B cell (primary cell): Measurements from ENCODE around the gene ATP8A1. TPM values are rescaled to one million over a fixed set of nuclear protein-coding genes. Genes with fewer than 3 reads are reported as not detected.

Experiments
- ATAC-seq: fragments of 200-7000 bp; cut with Tn5 transposase; one replicate; pipeline ENCODE4 v1.10.0; 2021; ENCODE audit warnings: low read depth, mild to moderate bottlenecking, moderate number of reproducible peaks, moderate library complexity
- CTCF ChIA-PET: fragments of 350-600 bp; sonication (Branson Sonifier 250); formaldehyde crosslinking; loops from one replicate; lab custom pipeline; 2021; ENCODE audit warnings: antibody characterized with exemption, inconsistent platforms; lab: Charles Lee
- POLR2A ChIA-PET: fragments of 350-600 bp; sonication (Branson Sonifier 250); formaldehyde crosslinking; loops from one replicate; lab custom pipeline; 2021; ENCODE audit warnings: antibody characterized with exemption; lab: Charles Lee
- DNase-seq: peaks from one replicate; pipeline ENCODE4 v3.0.0; 2013
- H2AFZ ChIP-seq: 2 replicates; pipeline ENCODE4 v1.6.1; 2012; ENCODE audit warnings: mild to moderate bottlenecking, low read depth, low read length; ENCODE audit not compliant: insufficient read depth, poor library complexity, severe bottlenecking
- H3K27ac ChIP-seq, 2 donors: 1 replicate in 1 of 2; 2 replicates in 1 of 2; pipeline ENCODE4 v1.5.1; 2012 to 2013; ENCODE audit warnings: low read length in 2 of 2, mild to moderate bottlenecking in 2 of 2, moderate library complexity in 1 of 2
- H3K27me3 ChIP-seq, 4 experiments: fragments of 200-600 bp in 1 of 4; sonication (generic) in 1 of 4; replicated peaks in 1 of 4; 1 replicate in 2 of 4; 2 replicates in 2 of 4; pipeline versions ENCODE4 v1.6.1 to v1.7.0; 2013 to 2016; ENCODE audit warnings: low read length in 3 of 4, mild to moderate bottlenecking in 2 of 4, mixed read lengths in 1 of 4, moderate library complexity in 1 of 4; ENCODE audit not compliant: insufficient read depth in 4 of 4, control insufficient read depth in 3 of 4; ENCODE audit errors: control extremely low read depth in 1 of 4
- H3K36me3 ChIP-seq, 2 experiments: replicated peaks in 1 of 2; 1 replicate in 1 of 2; 2 replicates in 1 of 2; pipeline versions ENCODE4 v1.6.1 to v1.7.1; 2013; ENCODE audit warnings: low read length in 1 of 2; ENCODE audit not compliant: insufficient read depth in 2 of 2, control insufficient read depth in 1 of 2; ENCODE audit errors: control extremely low read depth in 1 of 2, extremely low read depth in 1 of 2
- H3K4me1 ChIP-seq, 2 donors: fragments of 200-600 bp in 1 of 2; sonication (generic) in 1 of 2; 1 replicate in 1 of 2; 2 replicates in 1 of 2; pipeline versions ENCODE4 v1.5.1 to v1.6.1; 2013 to 2017; ENCODE audit warnings: low read length in 2 of 2; ENCODE audit not compliant: control insufficient read depth in 2 of 2, insufficient read depth in 2 of 2
- H3K4me2 ChIP-seq: replicated peaks from 2 replicates; pipeline ENCODE3; 2012; ENCODE audit warnings: mild to moderate bottlenecking, low read depth, low read length; ENCODE audit not compliant: poor library complexity, severe bottlenecking
- H3K4me3 ChIP-seq, 5 experiments: fragments of 200-600 bp in 1 of 5; sonication (generic) in 1 of 5; 1 replicate in 3 of 5; 2 replicates in 2 of 5; pipeline versions ENCODE4 v1.5.1 to v1.7.0; 2011 to 2016; ENCODE audit warnings: low read length in 4 of 5, mild to moderate bottlenecking in 4 of 5, low read depth in 2 of 5, control low read depth in 1 of 5, moderate library complexity in 1 of 5; ENCODE audit not compliant: insufficient read depth in 1 of 5; ENCODE audit errors: control extremely low read depth in 1 of 5, extremely low read depth in 1 of 5
- H3K79me2 ChIP-seq: fragments of 200-600 bp; sonication (generic); one replicate; pipeline ENCODE4 v1.6.0; 2016; ENCODE audit warnings: low read length; ENCODE audit not compliant: control insufficient read depth, insufficient read depth
- H3K9ac ChIP-seq: fragments of 200-600 bp; sonication (generic); 2 replicates; pipeline ENCODE4 v1.6.1; 2017; ENCODE audit warnings: mild to moderate bottlenecking, low read length, moderate library complexity
- H3K9me3 ChIP-seq, 3 donors: one replicate each; pipeline versions ENCODE4 v1.6.1 to v1.7.1; 2013; ENCODE audit warnings: low read length in 2 of 3; ENCODE audit not compliant: control insufficient read depth in 2 of 3, insufficient read depth in 1 of 3; ENCODE audit errors: control extremely low read depth in 1 of 3
- H4K20me1 ChIP-seq: 2 replicates; pipeline ENCODE4 v1.6.0; 2012; ENCODE audit warnings: mild to moderate bottlenecking, low read length; ENCODE audit not compliant: insufficient read depth, control insufficient read depth, poor library complexity, severe bottlenecking
- H3K27ac Mint-ChIP-seq: one replicate; pipeline ENCODE4 v1.8.0; 2021; ENCODE audit warnings: mixed read lengths
- H3K27me3 Mint-ChIP-seq: one replicate; pipeline ENCODE4 v1.8.0; 2021; ENCODE audit warnings: mixed read lengths
- H3K4me1 Mint-ChIP-seq: one replicate; pipeline ENCODE4 v1.8.0; 2021; ENCODE audit warnings: mixed read lengths
- H3K4me3 Mint-ChIP-seq: one replicate; pipeline ENCODE4 v1.8.0; 2021; ENCODE audit warnings: mixed read lengths
- H3K9me3 Mint-ChIP-seq: one replicate; pipeline ENCODE4 v1.8.0; 2022; ENCODE audit warnings: mixed read lengths; ENCODE audit not compliant: insufficient read depth
- EZH2 ChIP-seq: IDR thresholded peaks from 2 replicates; pipeline ENCODE4 v1.6.1; 2012; ENCODE audit warnings: borderline replicate concordance, low read depth, mild to moderate bottlenecking, moderate library complexity, low read length; ENCODE audit not compliant: insufficient read depth, poor library complexity, severe bottlenecking
- WGBS: methylation state at CpG from one replicate; pipeline ENCODE4 v1.1.5; 2013; ENCODE audit warnings: missing lambda C conversion rate; ENCODE audit not compliant: insufficient coverage; 5-methylcytosine and 5-hydroxymethylcytosine counted together
- intact Hi-C: fragments of 100-400 bp; cut with micrococcal nuclease; formaldehyde crosslinking; loops from one replicate; pipeline ENCODE4 v1.10.0; 2022
- polyA plus RNA-seq: library from polyadenylated mRNA; depleted of rRNA; stranded (reverse); fragments of >200 nt; gene quantifications from 2 replicates; pipeline ENCODE4 v1.2.3, GENCODE V29; 2012
- total RNA-seq, 2 donors: library from RNA; stranded (reverse); fragments of 120-200 nt in 1 of 2; gene quantifications; 1 replicate in 1 of 2; 2 replicates in 1 of 2; pipeline versions ENCODE4 v1.2.3 to v1.2.4, GENCODE V29; 2013 to 2022
- TF ChIP-seq, protein P1 (sequence below): fragments of 200-600 bp; IDR thresholded peaks from one replicate; pipeline ENCODE4 v1.8.0; 2022; ENCODE audit warnings: antibody characterized with exemption, mild to moderate bottlenecking

ATP8A1 gene
- total and polyA plus RNA-seq, 2 donors (not counting 1 experiment from before 2014, with no cell fraction given), result 28.7 to 51.8 TPM

DNA sequence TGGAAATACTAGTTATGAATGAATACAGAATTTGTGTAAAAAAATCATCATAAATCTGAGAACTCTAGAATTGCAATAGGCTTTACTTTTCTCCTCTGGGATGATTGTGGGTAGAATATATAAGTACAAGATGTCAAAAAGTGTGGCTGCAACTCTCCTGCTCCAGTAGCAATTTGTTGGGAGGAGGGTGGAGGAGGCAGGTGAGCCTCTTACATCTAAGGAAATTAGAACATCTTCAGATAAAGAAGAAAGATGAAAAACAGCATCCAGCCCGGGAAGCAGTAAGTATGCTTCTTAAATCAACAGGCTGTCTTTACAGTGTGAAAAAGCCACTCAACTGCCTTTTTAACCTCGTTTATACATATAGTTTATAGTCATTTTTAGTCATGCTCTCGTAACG is 83.7 kb downstream of the ATP8A1 start:
- H4K20me1 ChIP-seq, result no peaks in the 10 kb centered on the region
- H2AFZ ChIP-seq, result no peak overlapping the region
- H3K27me3 ChIP-seq, result no peaks in the 10 kb centered on the region
- POLR2A ChIA-PET, result no interaction called here
- Mint-ChIP-seq H3K9me3 (no peaks in the 10 kb centered on the region), H3K27me3 (no peaks in the 10 kb centered on the region), H3K4me3 (no peak overlapping the region), H3K4me1 (no peaks in the 10 kb centered on the region), H3K27ac (no peak overlapping the region)
- no peak overlapping the region for H3K27ac ChIP-seq
- DNase-seq (no peak), ATAC-seq (no peak)
- H3K4me1 ChIP-seq, result no peaks in the 10 kb centered on the region
- no CpG with 5 or more reads among the region's 4 CpGs for WGBS
- intact Hi-C loops, result no loop called here
- no peak overlapping the region for H3K4me2 ChIP-seq
- no peaks in the 10 kb centered on the region for H3K9me3 ChIP-seq
- no peaks in the 10 kb centered on the region for H3K79me2 ChIP-seq
- no peak overlapping the region for H3K4me3 ChIP-seq
- H3K9ac ChIP-seq, result no peak overlapping the region
- peaks cover 6 to 12% of the 10 kb centered on the region in 2 experiments for H3K36me3 ChIP-seq
- CTCF ChIA-PET, result interaction anchor here (2.3 kb wide), 1 partner anchor 291 kb away, joined by 9 read pairs; no protein-coding TSS in a partner anchor
- TF ChIP-seq, protein P1, sequence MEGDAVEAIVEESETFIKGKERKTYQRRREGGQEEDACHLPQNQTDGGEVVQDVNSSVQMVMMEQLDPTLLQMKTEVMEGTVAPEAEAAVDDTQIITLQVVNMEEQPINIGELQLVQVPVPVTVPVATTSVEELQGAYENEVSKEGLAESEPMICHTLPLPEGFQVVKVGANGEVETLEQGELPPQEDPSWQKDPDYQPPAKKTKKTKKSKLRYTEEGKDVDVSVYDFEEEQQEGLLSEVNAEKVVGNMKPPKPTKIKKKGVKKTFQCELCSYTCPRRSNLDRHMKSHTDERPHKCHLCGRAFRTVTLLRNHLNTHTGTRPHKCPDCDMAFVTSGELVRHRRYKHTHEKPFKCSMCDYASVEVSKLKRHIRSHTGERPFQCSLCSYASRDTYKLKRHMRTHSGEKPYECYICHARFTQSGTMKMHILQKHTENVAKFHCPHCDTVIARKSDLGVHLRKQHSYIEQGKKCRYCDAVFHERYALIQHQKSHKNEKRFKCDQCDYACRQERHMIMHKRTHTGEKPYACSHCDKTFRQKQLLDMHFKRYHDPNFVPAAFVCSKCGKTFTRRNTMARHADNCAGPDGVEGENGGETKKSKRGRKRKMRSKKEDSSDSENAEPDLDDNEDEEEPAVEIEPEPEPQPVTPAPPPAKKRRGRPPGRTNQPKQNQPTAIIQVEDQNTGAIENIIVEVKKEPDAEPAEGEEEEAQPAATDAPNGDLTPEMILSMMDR, result no peak
- no peak for TF ChIP-seq EZH2

DNA sequence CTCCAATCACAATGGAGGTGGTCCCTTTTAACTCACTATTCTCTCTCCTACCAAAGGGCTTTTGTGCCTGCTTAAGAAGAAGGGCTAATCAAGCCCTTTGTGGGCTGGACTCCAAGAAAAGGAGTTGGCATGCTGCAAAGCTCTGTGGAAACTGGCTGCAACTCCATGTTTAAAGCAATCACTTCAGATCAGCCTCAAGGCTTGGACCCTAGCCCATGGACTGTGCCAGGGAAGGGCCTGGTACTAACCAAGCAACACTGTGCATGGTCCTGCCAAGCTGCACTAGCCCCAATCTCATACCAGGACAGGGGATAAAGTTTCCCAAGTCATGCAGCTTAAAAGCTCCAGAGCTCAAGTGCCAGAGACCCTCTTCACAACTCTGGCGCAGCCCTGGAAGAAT is 86.7 kb downstream of the ATP8A1 start:
- H3K27me3 ChIP-seq, result no peaks in the 10 kb centered on the region
- H3K4me2 ChIP-seq, result no peak overlapping the region
- H3K36me3 ChIP-seq, result peaks cover 3 to 6% of the 10 kb centered on the region in 2 experiments
- 100% methylated on average over 1 of the region's 1 CpG for WGBS
- H3K9me3 ChIP-seq, result no peaks in the 10 kb centered on the region
- intact Hi-C loops, result no loop called here
- H3K4me3 ChIP-seq, result no peak overlapping the region
- ChIA-PET POLR2A (no interaction called here), CTCF (interaction anchor here (0.7 to 3.1 kb wide), 7 partner anchors 110 to 288 kb away, joined by 3 to 39 read pairs (median 5); no protein-coding TSS in a partner anchor)
- H3K4me1 ChIP-seq, result no peaks in the 10 kb centered on the region
- H3K27ac ChIP-seq, result peak overlapping the region in 1 of 2 donors; percentile 20
- Mint-ChIP-seq H3K27me3 (no peaks in the 10 kb centered on the region), H3K27ac (no peak overlapping the region), H3K4me1 (no peaks in the 10 kb centered on the region), H3K9me3 (no peaks in the 10 kb centered on the region), H3K4me3 (no peak overlapping the region)
- no peaks in the 10 kb centered on the region for H4K20me1 ChIP-seq
- no peak overlapping the region for H3K9ac ChIP-seq
- DNase-seq (no peak), ATAC-seq (no peak)
- H3K79me2 ChIP-seq, result no peaks in the 10 kb centered on the region
- TF ChIP-seq EZH2, result no peak
- TF ChIP-seq, protein P1, result no peak
- H2AFZ ChIP-seq, result no peak overlapping the region
